ENCODE results near the gene TRAF5. TPM values are rescaled to one million over a fixed set of nuclear protein-coding genes. Genes with fewer than 3 reads are reported as not detected.

TRAF5 gene
- total RNA-seq, 1 experiment from 2014 or later = 22.2 TPM

GRCh38 chr1:211352465-211352864 is 25.8 kb downstream of the TRAF5 start:
- CTCF ChIA-PET = interaction anchor here (0.9 kb wide), 1 partner anchor 63 kb away, joined by 3 read pairs; no protein-coding TSS in a partner anchor
- no peak overlapping the region for H3K27ac Mint-ChIP-seq
- POLR2A ChIA-PET = no interaction called here
- DNase-seq (ENCODE audit: low spot score) = no peak
- peaks cover 15% of the 10 kb centered on the region for H3K9me3 Mint-ChIP-seq
- TF ChIP-seq SMAD3 (CRISPR knock-in tag; IDR thresholded peaks at IDR 0.05; ENCODE audit: borderline replicate concordance) (no peak), CREM (CRISPR knock-in tag; IDR thresholded peaks at IDR 0.05) (no peak), NFATC4 (CRISPR knock-in tag; IDR thresholded peaks at IDR 0.05) (no peak), NFE2L1 (CRISPR knock-in tag; IDR thresholded peaks at IDR 0.05) (no peak), TEAD4 (CRISPR knock-in tag; IDR thresholded peaks at IDR 0.05) (no peak), ARID4B (CRISPR knock-in tag; IDR thresholded peaks at IDR 0.05; ENCODE audit: borderline replicate concordance) (no peak), JAZF1 (CRISPR knock-in tag; IDR thresholded peaks at IDR 0.05) (no peak), GRHL2 (CRISPR knock-in tag; IDR thresholded peaks at IDR 0.05; ENCODE audit: insufficient replicate concordance, severe bottlenecking) (no peak), ZNF317 (CRISPR knock-in tag; IDR thresholded peaks at IDR 0.05; ENCODE audit: borderline replicate concordance, low read depth) (no peak)
- TF ChIP-seq, protein P1, sequence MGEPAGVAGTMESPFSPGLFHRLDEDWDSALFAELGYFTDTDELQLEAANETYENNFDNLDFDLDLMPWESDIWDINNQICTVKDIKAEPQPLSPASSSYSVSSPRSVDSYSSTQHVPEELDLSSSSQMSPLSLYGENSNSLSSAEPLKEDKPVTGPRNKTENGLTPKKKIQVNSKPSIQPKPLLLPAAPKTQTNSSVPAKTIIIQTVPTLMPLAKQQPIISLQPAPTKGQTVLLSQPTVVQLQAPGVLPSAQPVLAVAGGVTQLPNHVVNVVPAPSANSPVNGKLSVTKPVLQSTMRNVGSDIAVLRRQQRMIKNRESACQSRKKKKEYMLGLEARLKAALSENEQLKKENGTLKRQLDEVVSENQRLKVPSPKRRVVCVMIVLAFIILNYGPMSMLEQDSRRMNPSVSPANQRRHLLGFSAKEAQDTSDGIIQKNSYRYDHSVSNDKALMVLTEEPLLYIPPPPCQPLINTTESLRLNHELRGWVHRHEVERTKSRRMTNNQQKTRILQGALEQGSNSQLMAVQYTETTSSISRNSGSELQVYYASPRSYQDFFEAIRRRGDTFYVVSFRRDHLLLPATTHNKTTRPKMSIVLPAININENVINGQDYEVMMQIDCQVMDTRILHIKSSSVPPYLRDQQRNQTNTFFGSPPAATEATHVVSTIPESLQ (CRISPR knock-in tag; IDR thresholded peaks at IDR 0.05) = no peak
- peaks cover 6% of the 10 kb centered on the region; the same call in 1 of the 2 replicates for H3K4me1 Mint-ChIP-seq
- no peaks in the 10 kb centered on the region for H3K27me3 Mint-ChIP-seq (ENCODE audit: low read depth)
- H3K4me3 Mint-ChIP-seq = no peak overlapping the region
- ATAC-seq = no peak
- H3K36me3 Mint-ChIP-seq = peaks cover 29% of the 10 kb centered on the region

- DNase-seq (ENCODE audit: low spot score) = peak; percentile 66
- H3K27me3 Mint-ChIP-seq (ENCODE audit: low read depth) = no peaks in the 10 kb centered on the region
- TF ChIP-seq JUN (CRISPR knock-in tag; IDR thresholded peaks at IDR 0.05) = no peak
- peak; percentile 79 for TF ChIP-seq CTCF (IDR thresholded peaks at IDR 0.05)
- TF ChIP-seq, protein P2, sequence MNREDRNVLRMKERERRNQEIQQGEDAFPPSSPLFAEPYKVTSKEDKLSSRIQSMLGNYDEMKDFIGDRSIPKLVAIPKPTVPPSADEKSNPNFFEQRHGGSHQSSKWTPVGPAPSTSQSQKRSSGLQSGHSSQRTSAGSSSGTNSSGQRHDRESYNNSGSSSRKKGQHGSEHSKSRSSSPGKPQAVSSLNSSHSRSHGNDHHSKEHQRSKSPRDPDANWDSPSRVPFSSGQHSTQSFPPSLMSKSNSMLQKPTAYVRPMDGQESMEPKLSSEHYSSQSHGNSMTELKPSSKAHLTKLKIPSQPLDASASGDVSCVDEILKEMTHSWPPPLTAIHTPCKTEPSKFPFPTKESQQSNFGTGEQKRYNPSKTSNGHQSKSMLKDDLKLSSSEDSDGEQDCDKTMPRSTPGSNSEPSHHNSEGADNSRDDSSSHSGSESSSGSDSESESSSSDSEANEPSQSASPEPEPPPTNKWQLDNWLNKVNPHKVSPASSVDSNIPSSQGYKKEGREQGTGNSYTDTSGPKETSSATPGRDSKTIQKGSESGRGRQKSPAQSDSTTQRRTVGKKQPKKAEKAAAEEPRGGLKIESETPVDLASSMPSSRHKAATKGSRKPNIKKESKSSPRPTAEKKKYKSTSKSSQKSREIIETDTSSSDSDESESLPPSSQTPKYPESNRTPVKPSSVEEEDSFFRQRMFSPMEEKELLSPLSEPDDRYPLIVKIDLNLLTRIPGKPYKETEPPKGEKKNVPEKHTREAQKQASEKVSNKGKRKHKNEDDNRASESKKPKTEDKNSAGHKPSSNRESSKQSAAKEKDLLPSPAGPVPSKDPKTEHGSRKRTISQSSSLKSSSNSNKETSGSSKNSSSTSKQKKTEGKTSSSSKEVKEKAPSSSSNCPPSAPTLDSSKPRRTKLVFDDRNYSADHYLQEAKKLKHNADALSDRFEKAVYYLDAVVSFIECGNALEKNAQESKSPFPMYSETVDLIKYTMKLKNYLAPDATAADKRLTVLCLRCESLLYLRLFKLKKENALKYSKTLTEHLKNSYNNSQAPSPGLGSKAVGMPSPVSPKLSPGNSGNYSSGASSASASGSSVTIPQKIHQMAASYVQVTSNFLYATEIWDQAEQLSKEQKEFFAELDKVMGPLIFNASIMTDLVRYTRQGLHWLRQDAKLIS (CRISPR knock-in tag; IDR thresholded peaks at IDR 0.05; ENCODE audit: borderline replicate concordance) = no peak
- H3K36me3 Mint-ChIP-seq = peaks cover 29% of the 10 kb centered on the region
- ChIA-PET POLR2A (no interaction called here), CTCF (no interaction called here)
- H3K27ac Mint-ChIP-seq = no peak overlapping the region
- H3K4me1 Mint-ChIP-seq = peaks cover 4% of the 10 kb centered on the region; the same call in 1 of the 2 replicates
- H3K9me3 Mint-ChIP-seq = peaks cover 15% of the 10 kb centered on the region
- peak; percentile 88 for ATAC-seq
- no peak overlapping the region for H3K4me3 Mint-ChIP-seq
These were observed 26.4 kb downstream of the TRAF5 start for GRCh38 chr1:211352985-211353515.
